Stomach (tissue), 9 donors: Measurements from ENCODE around the gene TCF7L1. TPM values are rescaled to one million over a fixed set of nuclear protein-coding genes. Genes with fewer than 3 reads are reported as not detected.
"Not testable (repeated sequence)": the region's sequence is repeated elsewhere in the genome, so short reads cannot be mapped to it uniquely, and the experiment has no call there.

Source experiments
- DNase-seq, 2 donors: peaks; one replicate each; pipeline versions ENCODE4 v3.0.0 to v3.0.0-alpha.2; 2013 to 2019
- H3K27ac ChIP-seq, 5 donors: fragments of 200-600 bp in 4 of 5; sonication (generic) in 4 of 5; one replicate each; pipeline ENCODE4 v1.5.1; 2013 to 2019; ENCODE audit warnings: mild to moderate bottlenecking in 1 of 5, moderate library complexity in 1 of 5
- H3K27me3 ChIP-seq, 3 donors: fragments of 200-600 bp; sonication (generic); one replicate each; pipeline ENCODE4 v1.5.1; 2017 to 2019; ENCODE audit warnings: mixed run types in 1 of 3
- H3K36me3 ChIP-seq, 4 donors: fragments of 200-600 bp; sonication (generic); 1 replicate in 3 of 4; 2 replicates in 1 of 4; pipeline ENCODE4 v1.5.1; 2016 to 2019
- H3K4me1 ChIP-seq, 4 donors: fragments of 200-600 bp; sonication (generic); one replicate each; pipeline ENCODE4 v1.5.1; 2016 to 2019
- H3K4me3 ChIP-seq, 4 donors: fragments of 200-600 bp; sonication (generic) in 3 of 4; one replicate each; pipeline ENCODE4 v1.5.1; 2016 to 2019; ENCODE audit warnings: mild to moderate bottlenecking in 1 of 4
- H3K9me3 ChIP-seq, 4 donors: fragments of 200-600 bp; sonication (generic); one replicate each; pipeline ENCODE4 v1.5.1; 2016 to 2019
- CTCF ChIP-seq, 7 experiments: fragments of 450-650 bp in 4 of 7; fragments of 200-600 bp in 3 of 7; sonication (generic) in 3 of 7; IDR thresholded peaks; one replicate each; pipeline ENCODE4 v1.5.1; 2016 to 2019; ENCODE audit warnings: antibody characterized with exemption in 7 of 7, control low read depth in 2 of 7, mild to moderate bottlenecking in 1 of 7
- EP300 ChIP-seq: sonication (generic); formaldehyde crosslinking; IDR thresholded peaks from one replicate; pipeline ENCODE4 v1.6.1; 2017; ENCODE audit warnings: antibody characterized with exemption
- POLR2A ChIP-seq, 4 donors: fragments of 450-650 bp; IDR thresholded peaks; one replicate each; pipeline ENCODE4 v1.6.1; 2016; ENCODE audit warnings: antibody characterized with exemption in 4 of 4, control low read depth in 2 of 4, mild to moderate bottlenecking in 1 of 4, moderate library complexity in 1 of 4
- POLR2AphosphoS5 ChIP-seq, 3 donors: sonication (generic); formaldehyde crosslinking; IDR thresholded peaks; one replicate each; pipeline ENCODE4 v1.6.1; 2016; ENCODE audit warnings: antibody characterized with exemption in 3 of 3
- WGBS, 5 donors: extraction: QIAGEN DNeasy Blood & Tissue Kit in 3 of 5; methylation state at CpG; one replicate each; pipeline versions ENCODE4 v1.1.5 to v1.1.7; 2013 to 2018; 5-methylcytosine and 5-hydroxymethylcytosine counted together
- intact Hi-C: fragments of 100-400 bp; cut with DNase I; formaldehyde crosslinking; loops from one replicate; pipeline ENCODE4 v1.15.1; 2023; ENCODE audit warnings: low total_unique reads
- polyA plus RNA-seq, 3 donors: library from polyadenylated mRNA; stranded (reverse); fragments of 200-250 nt; gene quantifications; one replicate each; pipeline ENCODE4 v1.2.3, GENCODE V29; 2013
- total RNA-seq, 5 donors: library from RNA; depleted of rRNA; stranded (reverse); fragments of >200 nt; gene quantifications; one replicate each; pipeline versions ENCODE4 v1.1.0 to v1.2.3, GENCODE V29; 2014 to 2016
- donor health status: healthy with polysubstance abuse.
- donor health status: Bipolar disorder and iron deficiency.
- donor health status: healthy.

The TCF7L1 gene
- total and polyA plus RNA-seq, 8 donors = 0.45 to 8.3 (median 4.9) TPM; not detected in 1

- intact Hi-C loops = no loop called here
- H3K27ac ChIP-seq = no peak overlapping the region
- TF ChIP-seq CTCF (IDR thresholded peaks at IDR 0.05) (no peak), POLR2AphosphoS5 (IDR thresholded peaks at IDR 0.05) (no peak), POLR2A (IDR thresholded peaks at IDR 0.05) (no peak), EP300 (no peak)
- no peaks in the 10 kb centered on the region for H3K36me3 ChIP-seq
- no peak overlapping the region for H3K4me3 ChIP-seq
- DNase-seq = no peak
- H3K4me1 ChIP-seq = peaks cover 0 to 23% (median 5%) of the 10 kb centered on the region in 4 donors
- H3K9me3 ChIP-seq = no peaks in the 10 kb centered on the region
- no peaks in the 10 kb centered on the region for H3K27me3 ChIP-seq
- 78 to 88% (median 86%) methylated on average over 7 of the region's 7 CpGs for WGBS, 5 donors
Observed at GRCh38 chr2:85210511-85210910, 77.3 kb downstream of the TCF7L1 start.

GRCh38 chr2:85211606-85212005, 78.4 kb downstream of the TCF7L1 start:
- intact Hi-C loops, H3K9me3 ChIP-seq: not testable (repeated sequence)

GRCh38 chr2:85212841-85213240, 79.6 kb downstream of the TCF7L1 start:
- no peaks in the 10 kb centered on the region for H3K27me3 ChIP-seq
- WGBS, 5 donors = 80 to 85% (median 81%) methylated on average over 3 of the region's 3 CpGs
- no peak for DNase-seq
- H3K4me1 ChIP-seq = peaks cover 0 to 36% (median 9%) of the 10 kb centered on the region in 4 donors
- no peaks in the 10 kb centered on the region for H3K9me3 ChIP-seq
- H3K27ac ChIP-seq = no peak overlapping the region
- H3K4me3 ChIP-seq = no peak overlapping the region
- intact Hi-C loops = no loop called here
- TF ChIP-seq POLR2A (IDR thresholded peaks at IDR 0.05) = no peak
- no peaks in the 10 kb centered on the region for H3K36me3 ChIP-seq

More at GRCh38 chr2:85211606-85212005, 78.4 kb downstream of the TCF7L1 start:
- H3K4me3 ChIP-seq, H3K27ac ChIP-seq, H3K27me3 ChIP-seq, H3K36me3 ChIP-seq, DNase-seq: not testable (repeated sequence)
- 90 to 97% (median 96%) methylated on average over 8 to 9 of the region's 9 CpGs for WGBS, 5 donors
- peaks cover 0 to 34% (median 9%) of the 10 kb centered on the region in 4 donors for H3K4me1 ChIP-seq

GRCh38 chr2:85213404-85213803, 80.2 kb downstream of the TCF7L1 start:
- 78 to 91% (median 82%) methylated on average over 2 of the region's 2 CpGs for WGBS, 5 donors
- intact Hi-C loops = no loop called here
- no peak for TF ChIP-seq POLR2A (IDR thresholded peaks at IDR 0.05)
- TF ChIP-seq CTCF (IDR thresholded peaks at IDR 0.05) = no peak
- Histone ChIP-seq H3K4me3 (no peak overlapping the region), H3K27me3 (no peaks in the 10 kb centered on the region), H3K27ac (no peak overlapping the region), H3K4me1 (peaks cover 0 to 36% (median 9%) of the 10 kb centered on the region in 4 donors), H3K9me3 (no peaks in the 10 kb centered on the region), H3K36me3 (no peaks in the 10 kb centered on the region)
- DNase-seq = no peak

GRCh38 chr2:85213901-85214512, 80.8 kb downstream of the TCF7L1 start:
- no peak for TF ChIP-seq POLR2A (IDR thresholded peaks at IDR 0.05)
- intact Hi-C loops = no loop called here

GRCh38 chr2:85215081-85215447, 81.9 kb downstream of the TCF7L1 start:
- H3K4me3 ChIP-seq = no peak overlapping the region
- no peaks in the 10 kb centered on the region for H3K9me3 ChIP-seq
- no peaks in the 10 kb centered on the region for H3K27me3 ChIP-seq
- WGBS, 5 donors = 59 to 68% (median 68%) methylated on average over 9 of the region's 9 CpGs
- H3K4me1 ChIP-seq = peaks cover 0 to 36% (median 9%) of the 10 kb centered on the region in 4 donors
- peak overlapping the region in 2 of 5 donors; percentile 58 to 66 for H3K27ac ChIP-seq
- no peak for TF ChIP-seq EP300
- TF ChIP-seq POLR2A (IDR thresholded peaks at IDR 0.05) = no peak
- TF ChIP-seq POLR2AphosphoS5 (IDR thresholded peaks at IDR 0.05) = no peak
- no peak for TF ChIP-seq CTCF (IDR thresholded peaks at IDR 0.05)
- DNase-seq = no peak
- intact Hi-C loops = no loop called here
- H3K36me3 ChIP-seq = no peaks in the 10 kb centered on the region

More at GRCh38 chr2:85213901-85214512, 80.8 kb downstream of the TCF7L1 start:
- H3K27me3 ChIP-seq = no peaks in the 10 kb centered on the region
- DNase-seq = no peak
- WGBS, 5 donors = 78 to 86% (median 83%) methylated on average over 15 of the region's 15 CpGs
- no peaks in the 10 kb centered on the region for H3K9me3 ChIP-seq
- no peak overlapping the region for H3K27ac ChIP-seq
- H3K4me3 ChIP-seq = no peak overlapping the region
- H3K36me3 ChIP-seq = no peaks in the 10 kb centered on the region
- peaks cover 0 to 36% (median 9%) of the 10 kb centered on the region in 4 donors for H3K4me1 ChIP-seq
